HT-29 (cell line): ENCODE measurements around the gene TBK1. TPM values are rescaled to one million over a fixed set of nuclear protein-coding genes. Genes with fewer than 3 reads are reported as not detected.

Experiments used
- DNase-seq: peaks from one replicate; pipeline ENCODE4 v3.0.0-alpha.2; 2015; ENCODE audit warnings: low spot score
- total RNA-seq: library from RNA; depleted of rRNA; stranded (reverse); fragments of >200 nt; shearing (Covaris generic); gene quantifications from 2 replicates; pipeline ENCODE4 v1.2.3, GENCODE V29; 2014; rRNA removed

TBK1 gene
- total RNA-seq: 13.2 and 13.7 TPM in 2 replicates

DNA sequence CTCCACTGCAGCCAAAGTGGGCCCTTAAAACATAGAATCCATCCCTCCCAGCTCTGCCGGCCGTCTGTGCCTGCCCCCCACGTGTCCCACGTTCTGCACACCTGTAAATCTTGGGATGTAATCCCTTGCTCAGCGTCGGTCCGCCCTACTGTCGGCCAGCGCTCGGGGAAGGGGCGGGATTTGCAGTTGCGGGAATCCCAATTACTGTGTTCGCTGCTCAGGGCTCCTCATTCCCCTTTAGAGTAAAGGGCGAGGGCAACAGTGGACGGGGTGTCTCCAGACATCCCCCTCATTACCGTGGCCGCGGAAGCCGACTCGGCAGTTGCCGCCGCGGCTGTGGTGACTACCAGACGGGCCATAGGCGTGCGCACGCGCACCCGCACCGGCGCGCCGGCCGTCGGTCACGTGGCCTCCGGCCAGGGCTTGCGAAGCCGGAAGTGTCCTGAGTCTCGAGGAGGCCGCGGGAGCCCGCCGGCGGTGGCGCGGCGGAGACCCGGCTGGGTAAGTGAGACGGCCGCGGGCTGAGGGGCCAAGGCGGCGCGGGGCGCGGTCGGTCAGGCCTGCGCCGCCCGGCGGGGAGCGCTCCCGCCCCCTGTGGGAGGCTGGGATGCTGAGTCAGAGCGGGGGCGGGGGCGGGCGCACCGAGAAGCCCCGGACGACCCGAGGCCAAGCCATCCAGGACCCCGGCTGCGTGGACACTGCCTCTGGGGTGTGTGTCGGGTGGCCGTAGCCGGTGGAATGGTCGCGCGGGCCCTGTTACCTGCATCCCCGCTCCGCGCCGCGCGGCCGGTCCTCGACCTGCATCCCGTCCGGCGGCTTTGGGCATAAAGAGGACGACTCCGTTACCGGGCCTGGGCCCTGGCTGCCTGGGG lies at the start of gene TBK1:
Gene TBK1 (plus strand): TSS at position 434 of the 872 bp plus-strand sequence. CDS start 3,751 bp downstream, outside the sequence.
- peak; percentile 90 for DNase-seq

DNA sequence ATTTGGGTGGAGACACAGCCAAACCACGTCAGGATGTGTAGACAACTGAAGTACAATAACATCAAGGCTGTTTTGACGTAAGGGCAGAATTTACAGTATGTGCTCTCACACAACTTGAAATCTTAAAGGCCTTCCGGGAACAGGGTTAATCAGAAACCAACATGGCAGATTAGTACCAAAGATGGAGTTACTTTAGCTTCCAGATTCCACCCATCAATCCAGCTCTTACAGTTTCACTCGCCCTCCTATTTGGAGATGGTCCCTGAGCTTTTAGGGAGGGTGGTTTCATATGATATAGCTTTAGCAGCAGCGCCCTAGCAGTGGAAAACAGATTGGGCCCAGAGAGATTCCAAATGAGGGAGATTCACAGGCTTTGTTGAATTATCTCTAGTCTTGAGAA lies 49.7 kb upstream of the TBK1 start:
- no peak for DNase-seq

DNA sequence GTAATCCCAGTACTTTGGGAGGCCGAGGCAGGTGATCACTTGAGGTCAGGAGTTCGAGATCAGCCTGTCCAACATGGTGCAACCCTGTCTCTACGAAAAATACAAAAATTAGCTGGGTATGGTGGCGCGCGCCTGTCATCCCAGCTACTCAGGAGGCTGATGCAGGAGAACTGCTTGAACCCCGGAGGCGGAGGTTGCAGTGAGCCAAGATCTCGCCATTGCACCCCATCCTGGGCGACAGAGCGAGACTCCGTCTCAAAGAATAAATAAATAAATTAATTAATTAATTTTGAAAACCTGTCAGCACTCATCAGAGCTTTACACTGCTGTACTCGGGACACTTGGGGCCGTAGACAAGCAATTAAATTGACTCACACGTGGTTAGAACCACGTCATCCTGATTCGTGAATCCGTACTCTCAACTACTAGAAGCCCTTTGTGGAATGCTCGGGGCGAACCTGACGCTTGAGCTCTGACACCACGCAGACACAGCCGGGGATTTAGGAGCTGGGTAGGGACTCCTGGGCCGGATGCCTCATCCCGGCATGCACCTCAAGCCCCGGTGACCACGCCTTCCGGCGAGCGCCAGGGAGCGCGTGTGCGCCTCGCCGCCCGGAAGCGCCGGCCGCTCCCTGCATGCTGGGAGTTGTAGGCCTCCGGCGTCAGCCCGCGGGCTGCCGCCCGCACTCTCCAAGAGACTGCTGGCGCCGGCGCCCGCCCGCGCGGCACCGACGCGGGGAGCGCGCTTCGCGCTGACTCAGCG lies 48.0 kb upstream of the TBK1 start, which contains the start of gene XPOT:
Gene XPOT (plus strand): TSS at position 686 of the 763 bp plus-strand sequence. CDS start 5,644 bp downstream, outside the sequence.
- peak; percentile 95 for DNase-seq

DNA sequence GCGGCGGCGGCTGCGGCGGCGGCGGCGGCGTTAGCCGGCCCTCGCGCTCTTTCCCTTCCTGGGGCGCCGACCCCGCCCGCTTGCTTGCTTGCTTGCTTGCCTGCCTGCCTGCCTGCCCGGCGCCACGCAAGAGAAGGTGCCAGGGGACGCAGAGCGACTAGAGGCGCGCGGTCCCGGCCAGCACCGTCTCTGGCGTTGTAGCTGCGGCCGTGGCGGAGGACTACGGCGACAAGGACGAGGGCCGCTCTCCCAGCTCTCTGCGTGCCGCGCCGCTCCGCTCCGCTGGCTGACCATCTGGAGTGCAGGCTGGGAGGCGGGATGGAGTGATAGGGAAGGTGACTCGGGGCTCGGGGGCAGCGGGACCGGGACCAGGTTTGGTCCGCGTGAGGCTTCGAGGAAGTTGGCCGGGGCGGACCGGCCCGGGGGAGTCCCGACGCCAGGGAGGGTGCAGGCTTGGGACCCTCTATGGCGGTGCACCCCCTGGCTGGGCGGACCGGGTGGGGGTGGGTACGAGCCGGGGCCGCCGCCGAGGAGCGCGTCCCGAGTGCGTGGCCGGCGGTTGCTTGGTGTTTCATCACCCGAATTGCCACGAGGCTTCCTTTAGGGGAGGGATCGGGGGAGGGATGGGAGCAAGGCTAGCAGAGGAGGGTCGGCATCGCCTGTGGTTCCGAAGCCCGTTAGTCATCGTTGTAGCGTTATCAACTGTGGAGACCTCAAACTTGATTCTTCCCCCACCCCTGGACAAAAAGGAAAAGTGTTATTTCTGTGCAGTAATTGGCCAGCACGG lies 47.3 kb upstream of the TBK1 start:
- peak; percentile 71 for DNase-seq

DNA sequence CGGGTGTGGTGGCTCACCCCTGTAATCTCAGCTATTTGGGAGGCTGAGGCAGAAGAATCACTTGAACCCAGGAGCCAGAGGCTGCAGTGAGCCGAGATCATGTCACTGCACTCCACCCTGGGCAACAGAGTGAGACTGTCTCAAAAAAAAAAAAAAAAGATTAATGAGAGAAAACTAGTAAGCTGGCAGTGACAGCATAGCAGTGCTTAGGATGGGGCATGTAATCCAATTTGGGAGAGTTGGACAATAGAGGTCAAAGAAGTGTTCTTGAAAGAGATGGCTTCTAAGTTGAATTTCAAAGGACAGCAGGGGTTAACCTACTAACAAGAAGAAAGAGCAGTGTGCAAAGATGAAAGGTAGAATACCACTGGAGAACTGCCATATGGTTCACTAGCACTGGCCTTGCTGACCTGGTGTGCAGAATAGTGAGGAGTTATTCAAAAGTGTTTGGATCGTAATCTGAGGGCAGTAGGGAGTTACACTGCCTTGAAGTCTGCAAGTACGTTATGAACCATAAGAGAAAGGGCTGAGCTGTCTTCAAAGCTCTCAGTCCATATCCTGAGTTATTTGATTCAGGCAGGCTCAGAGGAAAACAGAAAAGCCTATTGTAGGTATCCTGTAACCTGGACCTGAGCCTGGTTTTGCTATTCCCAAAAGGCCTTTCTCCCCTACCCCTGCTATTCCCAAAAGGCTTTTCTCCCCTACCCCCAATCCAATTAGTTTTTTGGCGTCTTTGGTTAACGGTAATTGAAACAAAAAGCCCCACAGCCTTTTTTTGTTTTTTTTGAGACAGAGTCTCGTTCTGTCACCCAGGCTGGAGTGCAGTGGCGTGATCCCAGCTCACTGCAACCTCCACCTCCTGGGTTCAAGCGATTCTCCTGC lies 44.3 kb upstream of the TBK1 start:
- no peak for DNase-seq

DNA sequence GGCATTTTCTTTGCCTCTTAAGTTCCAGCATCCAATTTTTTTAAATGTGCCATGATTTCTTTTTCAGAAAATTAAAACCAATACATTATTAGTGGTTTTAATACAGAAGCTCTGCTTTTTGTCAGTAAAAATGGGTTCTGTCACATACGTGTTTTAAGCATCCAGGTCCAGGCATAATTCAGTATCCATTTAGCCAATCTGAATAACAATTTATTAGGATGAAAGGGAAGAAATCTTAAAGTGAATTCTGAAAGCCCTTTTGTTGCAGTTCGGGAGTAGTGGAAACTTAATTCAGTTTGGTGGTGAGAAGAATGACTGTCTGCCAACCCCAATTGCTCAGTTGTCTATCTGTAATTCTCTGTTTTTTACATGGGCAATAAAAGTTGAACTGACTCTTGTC lies 40.5 kb upstream of the TBK1 start:
- no peak for DNase-seq

DNA sequence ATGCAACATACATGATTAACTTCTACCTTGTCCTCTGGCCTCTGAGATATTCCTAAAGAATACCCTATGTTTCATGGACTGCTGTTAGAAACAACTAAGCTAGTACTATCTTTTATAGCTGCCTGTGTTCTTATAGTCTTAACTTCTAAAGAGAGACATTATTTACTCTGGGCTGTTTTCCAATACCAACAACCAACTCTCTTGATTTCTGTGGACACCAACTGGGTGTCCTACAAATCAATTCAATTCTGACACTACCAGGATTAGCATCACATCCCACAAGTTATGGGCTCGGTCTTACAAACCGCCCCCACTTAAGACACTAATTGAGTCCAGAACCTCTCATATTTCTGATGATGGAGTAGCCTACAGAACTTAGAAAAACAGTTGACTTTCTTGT lies 39.5 kb upstream of the TBK1 start:
- DNase-seq: no peak

DNA sequence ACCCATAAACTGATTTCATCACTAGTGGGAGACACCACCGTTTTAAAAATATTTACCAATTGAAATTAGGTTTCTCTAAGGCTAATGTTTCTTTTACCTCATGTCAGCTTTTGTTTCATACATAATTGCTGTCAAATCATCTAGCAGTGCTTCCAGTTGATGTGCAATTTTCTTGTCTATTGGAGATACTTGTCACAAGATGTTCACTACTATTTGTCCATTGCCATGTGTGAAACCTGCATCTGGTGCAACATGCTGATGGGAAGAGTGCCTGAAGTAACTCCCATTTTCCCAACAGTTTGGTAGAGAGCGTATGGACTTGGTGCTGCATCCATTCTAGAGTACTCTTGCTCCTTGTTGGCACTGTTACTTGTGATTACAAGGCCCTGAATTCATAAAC lies 38.0 kb upstream of the TBK1 start:
- DNase-seq: no peak

DNA sequence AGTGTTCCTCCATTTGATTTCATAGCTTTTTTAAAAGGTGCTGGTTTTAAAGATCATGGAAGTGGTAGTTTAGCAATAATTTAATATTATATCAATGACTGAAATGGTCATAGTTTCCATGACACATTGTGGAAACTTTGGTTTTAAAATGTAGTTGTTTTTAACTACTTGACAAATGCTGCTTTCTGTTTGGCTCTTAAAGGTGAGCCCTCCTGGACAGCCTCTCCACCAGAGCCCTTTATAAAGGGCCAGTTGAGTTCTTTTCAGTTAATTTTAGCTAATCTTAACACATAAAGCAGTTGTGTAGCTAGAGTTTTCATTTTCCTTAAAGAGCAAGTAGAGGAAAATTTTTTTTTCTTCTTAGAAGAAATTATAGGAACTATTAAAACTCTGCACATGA lies 33.7 kb upstream of the TBK1 start:
- no peak for DNase-seq

DNA sequence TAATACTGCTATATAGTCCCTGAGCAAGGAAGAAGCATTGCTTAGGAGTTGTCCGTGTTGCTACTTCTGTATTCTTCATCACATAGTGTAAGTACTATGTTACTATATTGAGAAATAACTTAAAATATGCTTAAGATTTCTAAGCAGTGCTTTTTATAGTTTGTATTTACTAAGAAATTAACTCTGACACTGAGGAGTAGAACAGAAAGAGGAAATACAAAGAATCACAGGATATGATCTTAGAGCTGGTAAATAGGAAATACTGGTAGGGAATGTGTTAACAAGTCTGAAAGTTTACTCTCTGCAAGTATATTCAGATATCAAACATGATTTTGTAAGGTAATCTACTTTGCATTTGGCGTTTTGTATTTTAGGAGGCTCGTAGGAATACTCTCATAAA lies 32.2 kb upstream of the TBK1 start:
- DNase-seq: no peak

DNA sequence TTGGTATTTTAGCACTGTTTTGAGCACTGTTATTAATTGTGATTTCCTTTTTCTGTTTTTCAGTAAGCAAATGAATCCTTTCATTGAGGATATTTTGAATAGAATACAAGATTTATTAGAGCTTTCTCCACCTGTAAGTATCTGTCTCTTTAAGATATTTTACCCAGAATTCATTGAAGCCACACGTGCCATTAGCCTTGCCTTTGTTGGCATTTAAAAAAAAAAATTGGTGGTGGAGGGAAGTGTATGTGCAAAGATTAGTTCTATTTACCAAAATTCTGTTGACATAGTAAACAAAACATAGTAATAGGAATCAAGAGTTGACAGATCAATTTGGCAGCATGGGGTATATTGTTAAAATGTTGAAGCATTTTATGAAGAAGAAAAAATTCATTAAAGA lies 23.9 kb upstream of the TBK1 start:
- DNase-seq: no peak

DNA sequence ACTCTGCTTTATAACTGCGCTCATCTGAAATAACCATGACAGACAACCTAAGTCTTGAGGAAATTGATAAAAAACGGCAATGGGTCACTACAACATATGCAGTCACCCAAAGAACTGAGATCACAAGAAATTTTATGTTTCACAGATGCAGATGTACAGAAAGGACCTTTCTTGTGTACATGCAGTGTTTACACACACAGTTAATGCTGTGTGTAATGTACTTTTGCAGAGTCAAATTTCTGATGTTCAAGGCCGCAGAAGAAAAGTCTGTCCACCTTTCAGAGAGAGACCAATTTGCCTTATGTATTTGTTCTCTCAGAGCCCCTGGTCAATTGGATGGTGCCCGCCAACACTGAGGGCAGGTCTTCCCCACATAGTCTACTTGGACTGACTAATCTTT lies 23.0 kb upstream of the TBK1 start:
- DNase-seq: no peak

DNA sequence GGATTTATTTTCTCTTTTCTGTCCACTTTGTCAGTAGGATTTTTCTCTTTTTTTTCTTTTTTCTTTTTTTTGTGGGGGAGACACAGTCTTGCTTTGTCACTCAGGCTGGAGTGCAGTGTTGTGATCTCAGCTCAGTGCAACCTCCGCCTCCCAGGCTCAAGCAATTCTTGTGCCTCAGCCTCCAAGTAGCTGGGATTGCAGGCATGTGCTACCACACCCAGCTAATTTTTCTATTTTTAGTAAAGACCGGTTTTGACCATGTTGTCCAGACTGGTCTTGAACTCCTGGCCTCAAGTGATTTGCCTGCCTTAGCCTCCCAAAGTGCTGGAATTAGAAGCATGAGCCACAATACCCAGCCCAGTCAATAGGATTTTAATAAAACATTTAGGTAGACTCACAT lies 21.0 kb upstream of the TBK1 start:
- no peak for DNase-seq

DNA sequence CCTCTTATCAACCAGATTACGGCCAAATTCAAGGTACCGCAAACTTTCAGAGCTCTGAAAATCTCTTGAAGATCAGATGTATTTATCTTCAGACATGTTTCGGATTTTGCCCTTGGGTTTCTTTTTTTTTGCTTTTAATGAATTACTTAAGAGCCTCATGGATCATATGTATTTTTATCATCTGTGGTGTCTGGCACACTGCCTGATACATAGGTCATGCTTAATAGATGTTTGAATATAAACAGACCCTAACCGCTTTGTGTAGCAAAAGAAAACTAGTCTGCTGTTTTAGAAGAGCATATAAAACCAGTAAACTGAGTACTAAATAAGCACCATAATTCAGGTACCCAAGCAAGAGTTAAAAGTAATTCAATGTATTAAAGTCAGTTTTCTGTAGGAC lies 20.1 kb upstream of the TBK1 start:
- no peak for DNase-seq

DNA sequence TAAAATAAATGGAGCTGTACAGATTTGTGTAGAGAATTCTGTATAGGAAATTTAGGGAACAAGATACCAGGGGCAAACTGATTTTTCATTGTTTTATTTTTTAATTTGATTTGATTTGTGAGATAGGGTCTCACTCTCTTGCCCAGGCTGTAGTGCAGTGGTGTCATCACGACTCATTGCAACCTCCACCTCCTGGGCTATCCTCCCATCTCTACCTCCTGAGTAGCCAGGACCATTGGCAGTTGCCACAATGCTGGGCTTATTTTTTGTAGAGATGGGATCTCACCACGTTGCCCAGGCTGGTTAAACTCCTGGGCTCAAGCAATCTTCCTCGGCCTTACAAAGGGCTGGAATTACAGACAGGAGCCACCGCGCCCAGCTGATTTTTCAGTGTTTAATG lies 18.0 kb upstream of the TBK1 start:
- no peak for DNase-seq

DNA sequence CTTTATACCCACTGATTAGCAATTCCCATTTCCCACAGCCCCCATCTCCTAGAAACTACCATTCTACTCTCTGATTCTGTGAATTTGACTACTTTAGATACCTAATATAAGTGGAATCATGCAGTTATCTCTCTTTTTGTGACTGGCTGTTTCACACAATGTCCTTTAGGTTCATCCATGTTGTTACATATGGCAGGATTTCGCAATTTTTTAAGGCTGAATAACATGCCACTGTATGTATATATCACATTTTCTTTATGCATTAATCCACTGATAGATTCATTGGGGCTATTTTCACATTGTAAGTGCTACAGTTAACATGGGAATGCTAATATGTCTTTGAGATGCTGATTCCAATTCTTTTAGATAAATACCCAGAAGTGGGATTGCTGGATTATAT lies 11.8 kb upstream of the TBK1 start:
- DNase-seq: no peak

DNA sequence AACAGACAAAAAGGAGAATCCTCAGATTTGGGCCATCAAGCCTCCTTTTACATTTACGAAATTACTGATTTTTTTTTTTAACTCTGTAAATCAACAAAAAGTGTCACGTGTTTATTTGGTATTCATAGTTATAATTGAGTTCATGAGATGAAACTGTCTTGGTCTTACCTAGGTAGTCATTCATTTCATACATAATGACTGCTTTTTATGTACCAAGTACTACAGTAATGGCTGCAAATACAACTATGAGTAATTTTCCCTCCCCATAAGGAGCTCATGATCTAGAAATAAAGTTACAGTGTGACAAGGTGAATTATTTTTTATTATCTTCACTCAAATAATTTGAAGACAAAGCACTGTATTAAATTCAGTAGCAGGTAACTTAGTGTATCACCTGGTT lies 6.4 kb upstream of the TBK1 start:
- DNase-seq: no peak

DNA sequence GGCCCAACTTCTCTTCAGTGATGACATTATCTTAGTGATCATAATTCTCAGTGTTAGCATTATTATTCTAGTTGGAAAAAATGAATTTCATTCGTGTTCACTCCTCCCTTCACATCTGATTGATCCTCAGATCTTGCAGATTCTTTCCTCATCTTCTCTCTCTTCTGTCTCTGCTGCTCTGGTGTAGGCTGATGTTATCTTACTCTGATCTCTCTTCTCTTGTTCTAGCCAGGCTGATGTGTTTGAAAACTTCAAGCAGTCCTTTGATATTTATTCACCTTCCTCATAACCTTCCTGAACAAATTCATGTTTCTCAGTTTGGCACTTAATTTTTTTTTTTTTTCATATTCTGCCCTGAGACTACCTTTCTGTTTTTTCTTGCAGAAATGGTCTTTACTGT lies 5.6 kb upstream of the TBK1 start:
- DNase-seq: no peak

DNA sequence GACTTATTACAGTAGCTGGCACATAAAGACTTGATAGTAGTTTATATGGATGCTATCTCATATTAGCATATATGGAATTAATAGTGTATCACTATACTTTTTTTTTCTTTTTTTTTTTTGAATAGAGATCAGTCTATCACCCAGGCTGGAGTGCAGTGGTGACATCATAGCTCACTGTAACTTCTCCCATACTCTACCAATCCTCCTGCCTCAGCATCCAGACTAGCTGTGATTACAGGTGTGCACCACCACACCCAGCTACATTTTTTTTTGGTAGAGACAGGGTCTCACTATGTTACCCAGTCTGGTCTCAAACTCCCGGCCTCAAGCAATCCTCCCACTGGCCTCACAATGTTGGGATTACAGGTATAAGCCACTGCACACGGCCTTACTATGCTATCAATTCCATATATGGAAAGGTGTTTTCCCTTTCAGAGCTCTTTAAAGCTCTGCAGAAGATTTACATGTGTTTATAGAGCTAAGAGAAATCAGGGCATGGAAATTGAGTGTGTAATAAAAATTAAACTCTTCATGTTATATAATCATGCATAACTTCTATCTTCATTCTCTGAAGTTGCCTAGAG lies 1.8 kb upstream of the TBK1 start:
- no peak for DNase-seq

DNA sequence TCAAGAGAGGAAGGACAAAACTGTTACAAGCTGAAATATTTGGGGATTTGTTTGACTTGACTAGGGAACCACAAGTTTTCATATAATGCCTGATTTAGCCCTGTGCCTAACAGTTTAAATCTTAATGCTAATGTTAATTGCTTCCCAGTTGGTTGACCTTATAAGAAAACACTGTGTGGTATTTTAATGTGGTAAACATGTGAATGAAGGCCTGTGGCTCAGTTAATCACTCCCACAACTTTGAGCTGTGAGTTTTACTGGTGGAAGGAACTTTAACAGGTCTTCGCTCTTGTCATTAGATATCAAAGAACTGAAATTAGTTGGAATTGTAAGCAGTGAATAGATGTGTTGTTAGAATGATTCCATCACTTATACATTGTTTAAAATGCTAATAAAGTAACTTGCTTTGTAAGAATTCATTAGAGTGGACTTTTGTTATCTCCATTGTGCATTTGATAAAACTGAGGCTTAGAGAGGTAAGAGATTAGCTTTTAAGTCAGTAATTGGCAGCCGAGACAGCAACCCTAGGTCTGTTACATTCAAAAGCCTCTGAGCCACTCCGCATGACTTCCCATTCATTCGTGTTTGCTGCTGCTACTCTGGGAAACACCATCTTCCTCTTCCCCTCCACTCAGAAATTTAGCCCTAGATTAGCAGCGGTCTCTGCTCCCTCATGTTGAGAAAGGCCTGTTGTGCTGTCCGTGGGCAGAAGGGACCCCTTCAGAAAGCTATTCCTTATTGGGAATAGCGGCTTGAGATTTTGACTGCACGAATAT lies 1.0 kb upstream of the TBK1 start:
- DNase-seq: peak; percentile 47
